ENCODE data around the gene LHCGR.

The LHCGR gene

DNA sequence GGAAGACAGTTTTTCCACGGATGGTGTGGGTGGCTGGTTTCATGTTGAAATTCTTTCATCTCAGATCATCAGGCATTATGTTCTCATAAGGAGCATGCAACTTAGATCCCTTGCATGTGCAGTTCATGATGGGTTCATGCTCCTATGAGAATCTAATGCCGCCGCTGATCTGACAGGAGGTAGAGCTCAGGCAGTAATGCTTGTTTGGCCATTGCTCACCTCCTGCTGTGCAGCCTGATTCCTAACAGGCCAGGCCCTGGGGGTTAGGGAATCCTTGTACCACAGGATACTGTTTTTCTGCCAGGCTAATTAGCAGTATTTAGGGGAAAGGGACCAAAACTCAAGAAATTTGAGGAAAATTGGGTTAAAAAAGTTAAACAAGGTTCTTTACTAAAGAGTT, 5.3 kb upstream of the LHCGR start:
- DNase-seq (ENCODE audit: low read depth), result no peak
- TF ChIP-seq, protein P1, sequence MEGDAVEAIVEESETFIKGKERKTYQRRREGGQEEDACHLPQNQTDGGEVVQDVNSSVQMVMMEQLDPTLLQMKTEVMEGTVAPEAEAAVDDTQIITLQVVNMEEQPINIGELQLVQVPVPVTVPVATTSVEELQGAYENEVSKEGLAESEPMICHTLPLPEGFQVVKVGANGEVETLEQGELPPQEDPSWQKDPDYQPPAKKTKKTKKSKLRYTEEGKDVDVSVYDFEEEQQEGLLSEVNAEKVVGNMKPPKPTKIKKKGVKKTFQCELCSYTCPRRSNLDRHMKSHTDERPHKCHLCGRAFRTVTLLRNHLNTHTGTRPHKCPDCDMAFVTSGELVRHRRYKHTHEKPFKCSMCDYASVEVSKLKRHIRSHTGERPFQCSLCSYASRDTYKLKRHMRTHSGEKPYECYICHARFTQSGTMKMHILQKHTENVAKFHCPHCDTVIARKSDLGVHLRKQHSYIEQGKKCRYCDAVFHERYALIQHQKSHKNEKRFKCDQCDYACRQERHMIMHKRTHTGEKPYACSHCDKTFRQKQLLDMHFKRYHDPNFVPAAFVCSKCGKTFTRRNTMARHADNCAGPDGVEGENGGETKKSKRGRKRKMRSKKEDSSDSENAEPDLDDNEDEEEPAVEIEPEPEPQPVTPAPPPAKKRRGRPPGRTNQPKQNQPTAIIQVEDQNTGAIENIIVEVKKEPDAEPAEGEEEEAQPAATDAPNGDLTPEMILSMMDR (conservative IDR thresholded peaks at IDR 0.05; ENCODE audit: low read depth, low read length), result no peak
- H3K4me3 ChIP-seq (ENCODE audit: low read length), result no peak overlapping the region

DNA sequence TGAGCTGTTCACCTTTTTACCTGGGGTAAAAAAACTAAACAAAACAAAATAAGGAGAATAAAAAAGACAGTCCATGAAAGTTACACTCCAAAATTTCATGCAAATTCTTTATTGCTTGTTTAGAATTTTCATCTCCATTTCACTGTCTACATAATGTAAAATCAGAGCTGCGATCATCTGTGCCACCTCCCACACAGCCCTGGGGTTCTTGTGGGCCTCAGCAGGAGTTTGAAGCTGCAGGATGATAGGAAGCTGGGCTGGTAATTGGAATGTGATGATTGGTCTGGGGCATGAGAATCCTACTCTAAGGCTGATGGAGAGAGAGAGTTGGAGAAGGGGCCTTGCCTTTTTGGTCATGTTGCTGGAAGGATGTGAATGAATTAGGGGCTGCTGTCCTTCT, 4.2 kb upstream of the LHCGR start:
- H3K4me3 ChIP-seq (ENCODE audit: low read length), result no peak overlapping the region
- TF ChIP-seq, protein P1 (conservative IDR thresholded peaks at IDR 0.05; ENCODE audit: low read depth, low read length), result no peak
- no peak for DNase-seq (ENCODE audit: low read depth)

DNA sequence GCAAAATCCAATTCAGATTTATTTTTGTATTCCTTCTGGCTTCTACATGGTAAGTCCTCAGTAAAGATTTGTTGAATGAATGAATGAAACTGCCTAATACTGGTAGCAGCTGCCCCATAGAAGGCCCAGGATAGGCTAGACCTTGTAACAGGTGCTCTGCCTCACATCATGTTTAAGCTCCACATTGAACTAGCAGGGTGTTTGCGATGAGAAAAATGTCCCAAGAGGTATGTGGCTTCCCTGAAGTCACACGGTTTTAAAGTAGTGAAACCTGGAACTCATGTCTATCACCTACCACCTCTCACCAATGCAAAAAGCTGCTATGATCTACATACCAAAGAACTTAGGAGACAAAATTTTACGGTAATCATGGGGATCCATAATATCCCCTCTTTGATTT, 765 bp upstream of the LHCGR start:
- no peak overlapping the region for H3K4me3 ChIP-seq (ENCODE audit: low read length)
- TF ChIP-seq, protein P1 (conservative IDR thresholded peaks at IDR 0.05; ENCODE audit: low read depth, low read length), result no peak
- no peak for DNase-seq (ENCODE audit: low read depth)

DNA sequence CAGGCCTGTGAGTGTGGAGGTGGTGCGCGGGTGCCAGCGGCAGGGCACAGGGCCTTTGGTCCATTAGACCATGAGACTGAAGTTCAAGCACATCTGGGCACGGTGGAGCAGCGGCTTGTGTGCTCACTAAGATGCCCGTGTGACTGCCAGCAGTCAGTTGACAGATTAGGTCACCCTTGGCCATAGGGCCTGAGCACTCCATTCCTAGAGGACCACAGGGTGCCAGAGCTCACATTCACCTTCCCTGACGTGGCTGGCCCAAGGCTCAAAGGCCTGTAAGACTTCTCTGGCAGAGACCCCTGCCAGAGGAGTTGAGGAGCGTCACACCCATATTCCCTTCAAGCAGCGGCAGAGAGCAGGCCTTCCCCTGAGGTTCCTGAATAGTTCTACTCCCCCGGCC, 650 bp downstream of the LHCGR start:
- TF ChIP-seq, protein P1 (conservative IDR thresholded peaks at IDR 0.05; ENCODE audit: low read depth, low read length), result no peak
- no peak for DNase-seq (ENCODE audit: low read depth)
- H3K4me3 ChIP-seq (ENCODE audit: low read length), result no peak overlapping the region

DNA sequence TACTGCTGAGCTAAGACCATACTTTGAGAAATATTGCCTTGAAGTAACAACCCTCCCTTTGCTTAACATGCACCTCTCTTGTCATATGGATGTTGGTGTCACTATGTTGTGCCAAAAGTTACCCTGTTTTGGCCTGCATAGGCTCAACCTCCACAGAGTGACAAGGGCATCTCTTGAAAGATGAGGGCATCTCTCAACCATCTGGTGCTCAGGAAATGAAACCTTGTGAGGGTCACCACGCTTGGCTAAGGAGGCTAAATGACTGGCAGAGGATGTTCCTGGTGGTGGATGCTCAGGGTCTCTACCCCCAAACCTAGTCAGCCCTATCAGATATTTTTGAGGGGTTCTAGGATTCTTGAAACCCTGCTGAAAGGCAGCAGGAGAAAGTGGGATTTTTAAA, 2.3 kb downstream of the LHCGR start:
- H3K4me3 ChIP-seq (ENCODE audit: low read length), result no peak overlapping the region
- no peak for DNase-seq (ENCODE audit: low read depth)
- TF ChIP-seq, protein P1 (conservative IDR thresholded peaks at IDR 0.05; ENCODE audit: low read depth, low read length), result no peak

DNA sequence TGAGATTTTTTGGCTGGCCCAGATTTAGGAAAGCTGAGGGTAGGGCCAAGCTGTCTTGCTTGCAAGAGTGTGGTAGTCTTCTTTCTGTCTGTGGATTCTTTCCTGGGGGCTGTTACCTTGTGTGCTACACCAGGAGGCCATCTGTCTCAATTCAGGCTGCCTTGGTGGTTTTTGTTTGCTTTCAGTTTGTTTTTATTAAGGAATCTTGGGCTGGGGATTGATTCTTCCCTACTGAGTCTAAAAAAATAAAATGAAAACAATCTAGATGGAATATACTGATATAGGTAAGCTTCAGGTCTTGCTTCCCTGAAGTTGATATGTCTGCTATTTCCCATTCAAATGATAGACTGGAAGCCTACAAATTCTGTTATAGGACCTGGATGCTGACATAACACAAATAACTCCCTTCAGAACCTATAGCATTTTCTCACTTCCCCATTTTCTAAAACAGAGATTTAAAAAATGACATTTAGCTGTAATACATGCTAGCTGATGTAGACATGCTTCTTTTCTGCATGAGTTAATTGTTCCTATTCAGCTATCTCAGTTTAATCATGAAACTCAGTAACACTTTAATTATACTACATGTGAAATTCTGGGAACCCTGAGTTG, 5.3 kb downstream of the LHCGR start:
- TF ChIP-seq, protein P1 (conservative IDR thresholded peaks at IDR 0.05; ENCODE audit: low read depth, low read length), result no peak
- H3K4me3 ChIP-seq (ENCODE audit: low read length), result no peak overlapping the region
- no peak for DNase-seq (ENCODE audit: low read depth)

DNA sequence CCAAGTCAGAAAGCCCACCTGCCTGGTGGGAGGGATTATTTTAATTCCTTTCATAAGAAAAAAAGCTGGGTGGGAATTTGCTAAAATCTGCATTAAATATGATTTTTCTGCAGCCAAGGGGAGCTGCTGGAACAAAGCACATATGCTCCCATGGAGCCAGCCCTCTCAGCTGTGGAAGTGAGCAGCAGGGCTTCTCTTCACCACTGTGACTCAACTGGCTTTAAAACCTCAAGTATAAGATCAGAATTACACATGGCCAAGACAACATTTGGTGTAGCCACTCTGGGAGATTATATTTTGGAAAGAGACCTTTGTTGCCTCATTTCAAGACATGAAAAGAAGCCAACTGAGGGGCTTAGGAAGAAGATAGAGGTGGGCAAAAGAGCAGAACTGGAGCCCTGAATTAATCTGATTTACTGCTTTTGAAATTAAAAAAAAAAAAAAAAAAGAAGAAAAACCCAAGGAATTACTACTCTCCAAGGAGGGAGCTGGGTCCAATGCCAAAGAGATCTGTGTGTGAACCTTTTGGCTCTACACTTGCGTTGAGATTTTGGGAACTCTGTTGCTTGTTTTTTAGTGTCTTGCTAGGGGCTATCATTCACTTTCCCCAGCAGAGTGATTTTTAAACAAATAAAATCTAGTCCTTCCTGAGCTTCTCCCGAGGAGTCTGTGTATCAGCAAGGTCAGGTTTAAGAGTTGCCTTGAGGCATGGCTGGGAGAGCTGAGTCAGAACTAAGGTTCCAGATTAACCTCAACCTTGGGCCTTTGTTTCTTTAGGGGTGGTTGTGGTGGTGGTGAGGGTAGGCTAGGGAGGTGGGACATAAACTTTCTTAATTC, 6.0 kb downstream of the LHCGR start:
- no peak for DNase-seq (ENCODE audit: low read depth)
- TF ChIP-seq, protein P1 (conservative IDR thresholded peaks at IDR 0.05; ENCODE audit: low read depth, low read length), result no peak
- no peak overlapping the region for H3K4me3 ChIP-seq (ENCODE audit: low read length)

All from retinal pigment epithelial cell (primary cell).